DLD1 (cell line): ENCODE data around the gene DPP4.
"Not testable (repeated sequence)": the region's sequence is repeated elsewhere in the genome, so short reads cannot be mapped to it uniquely, and the experiment has no call there.

Experiments used
- in situ Hi-C: cut with HindIII; loops from 2 replicates; pipeline ENCODE4 v1.10.0; 2017; ENCODE audit warnings: low sequenced_read_pairs

DPP4 gene

DNA sequence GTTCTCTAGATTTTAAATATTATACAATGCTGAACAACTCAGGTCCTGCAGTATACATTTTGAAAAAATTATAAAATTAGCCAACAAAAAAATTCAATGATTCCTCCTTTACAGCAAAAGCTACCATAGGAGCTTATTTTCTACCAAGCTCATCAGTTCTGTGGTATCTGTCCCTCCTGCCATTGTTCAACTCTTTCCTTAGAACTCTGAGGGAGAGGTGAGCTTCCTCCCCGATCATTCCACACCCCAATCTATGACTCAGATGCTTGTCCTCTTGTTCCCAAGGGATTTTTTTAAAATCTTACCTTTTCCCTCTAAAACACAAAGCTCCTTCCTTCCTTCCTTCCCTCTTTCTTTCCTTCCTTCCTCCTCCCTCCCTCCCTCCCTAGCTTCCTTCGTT, 13.5 kb downstream of the DPP4 start:
- in situ Hi-C loops, result no loop called here

- in situ Hi-C loops, result no loop called here
Observed at GRCh38 chr2:162058973-162059668, 14.9 kb downstream of the DPP4 start.

GRCh38 chr2:162057426-162057825, 16.6 kb downstream of the DPP4 start:
- in situ Hi-C loops, result no loop called here

- in situ Hi-C loops, result no loop called here
Observed at GRCh38 chr2:162056796-162057399, 17.1 kb downstream of the DPP4 start.

DNA sequence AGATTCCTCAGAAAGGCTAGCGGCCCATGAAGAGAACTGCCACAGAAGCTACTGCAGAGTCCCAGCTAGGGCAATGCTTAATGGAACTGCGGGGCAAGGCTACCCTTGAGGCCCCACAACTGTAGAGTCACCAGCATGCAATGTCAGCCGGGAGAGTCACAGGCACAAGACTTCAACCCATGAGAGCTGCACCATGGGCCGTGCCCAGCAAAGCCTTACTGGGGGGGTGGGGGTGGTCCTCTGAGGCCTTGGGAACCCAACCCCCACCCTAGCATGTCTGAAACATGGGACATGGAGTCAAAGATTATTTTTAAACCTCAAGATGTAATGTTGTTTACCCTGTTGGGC, 20.2 kb downstream of the DPP4 start:
- in situ Hi-C loops, result no loop called here

DNA sequence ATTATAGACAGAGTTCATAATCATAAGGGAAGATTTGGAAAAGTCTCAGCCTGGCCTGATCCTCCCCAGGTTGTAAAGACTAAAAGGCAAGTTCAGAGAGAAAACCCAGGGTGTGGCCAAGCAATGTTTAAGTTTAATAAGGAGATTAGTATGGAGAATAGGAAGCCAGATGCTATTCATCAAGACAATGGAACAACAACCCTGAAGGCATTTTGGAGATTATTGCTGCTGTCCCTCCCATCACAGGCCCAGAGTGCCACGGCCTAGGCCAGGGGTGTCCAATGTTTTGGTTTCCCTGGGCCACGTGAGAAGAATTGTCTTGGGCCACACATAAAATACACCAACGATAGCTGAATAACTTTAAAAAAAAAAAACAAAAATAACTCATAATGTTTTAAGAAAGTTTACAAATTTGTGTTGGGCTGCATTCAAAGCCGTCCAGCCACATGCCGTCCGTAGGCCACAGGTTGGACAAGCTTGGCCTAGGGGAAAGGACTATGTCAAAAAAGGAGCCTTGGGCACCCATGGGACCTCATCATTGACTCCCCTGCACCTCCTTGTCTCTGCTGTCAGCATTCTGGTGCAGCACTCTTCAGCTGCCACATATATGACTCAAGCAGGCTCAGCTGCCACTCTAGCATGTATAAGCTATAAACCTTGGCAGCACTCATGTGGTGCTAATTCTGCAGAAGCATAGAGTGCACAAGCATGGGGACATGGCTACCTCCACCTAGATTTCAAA, 20.8 kb downstream of the DPP4 start:
- in situ Hi-C loops, result no loop called here

- in situ Hi-C loops, result no loop called here
Observed at GRCh38 chr2:162050513-162050961, 23.5 kb downstream of the DPP4 start.

DNA sequence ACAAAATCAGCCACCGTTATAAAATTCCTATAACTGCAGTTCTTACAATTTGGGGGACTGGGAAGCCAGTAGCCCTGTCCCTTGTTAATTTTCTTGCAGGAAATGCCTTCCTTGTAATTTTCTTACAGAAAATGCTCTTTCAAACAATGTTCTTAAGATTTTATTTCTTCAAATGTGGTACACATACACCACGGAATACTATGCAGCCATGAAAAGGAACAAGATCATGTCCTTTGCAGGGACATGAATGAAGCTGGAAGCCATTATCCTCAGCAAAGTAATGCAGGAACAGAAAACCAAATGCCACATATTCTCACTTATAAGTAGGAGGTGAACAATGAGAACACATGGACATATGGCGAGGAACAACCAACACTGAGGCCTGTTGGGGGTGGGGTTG, 24.9 kb downstream of the DPP4 start:
- in situ Hi-C loops, result not testable (repeated sequence)

DNA sequence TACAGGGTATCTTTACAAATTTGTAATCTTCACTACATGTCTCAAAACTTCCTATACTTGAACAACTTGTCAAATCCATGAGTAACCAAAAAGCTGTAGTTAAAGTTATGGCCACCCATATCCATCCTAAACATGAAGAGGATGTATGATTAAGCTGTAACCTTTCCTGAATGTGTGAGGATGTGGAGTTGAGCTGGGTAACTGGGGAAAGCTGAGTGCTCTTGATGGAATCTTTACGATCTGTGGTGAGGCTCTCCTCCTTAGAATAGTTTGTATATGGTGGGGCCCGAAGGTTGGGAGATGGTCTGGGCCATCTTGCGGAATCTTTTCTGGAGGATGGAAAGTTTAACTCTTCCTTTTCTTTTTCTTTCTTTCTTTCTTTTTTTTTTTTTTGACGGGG, 29.4 kb downstream of the DPP4 start:
- in situ Hi-C loops, result no loop called here

GRCh38 chr2:162043132-162043531, 30.9 kb downstream of the DPP4 start:
- in situ Hi-C loops, result no loop called here

DNA sequence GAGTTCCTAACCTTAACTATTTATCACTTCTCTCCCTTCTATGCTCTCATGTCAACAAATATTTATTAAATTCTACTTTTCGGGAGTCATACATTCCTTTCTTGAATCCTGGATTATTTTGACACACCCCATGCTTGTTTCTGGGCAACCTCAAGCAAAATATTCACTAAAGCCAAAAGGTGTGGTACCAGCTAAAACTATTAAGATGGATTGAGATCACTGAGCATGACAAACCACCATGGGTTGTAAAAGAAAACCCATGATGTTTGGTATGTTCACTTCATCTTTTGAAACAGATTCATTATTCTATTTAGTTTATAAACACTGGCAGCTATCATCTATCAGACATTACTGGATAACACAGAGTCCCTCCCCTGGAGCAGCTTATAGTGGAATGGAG, 32.5 kb downstream of the DPP4 start:
- in situ Hi-C loops, result no loop called here

DNA sequence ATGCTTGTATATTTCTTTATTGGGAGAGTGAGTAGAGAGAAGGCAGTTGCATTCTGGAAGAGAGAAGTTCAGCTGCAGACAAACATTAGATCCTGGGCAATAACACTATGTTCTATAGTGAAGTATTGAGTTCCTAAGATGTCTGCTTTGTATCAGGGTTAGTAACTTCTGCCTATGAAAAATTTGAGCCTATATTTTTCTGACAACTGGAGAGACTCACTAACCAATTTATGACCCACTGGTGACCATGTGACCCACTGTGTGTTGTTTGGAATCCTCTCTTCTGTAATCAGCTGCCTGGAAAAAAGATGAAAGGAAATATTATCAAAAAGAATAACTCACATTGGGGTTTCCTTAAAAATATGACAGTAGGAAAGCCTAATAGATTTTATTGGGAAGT, 35.3 kb downstream of the DPP4 start:
- in situ Hi-C loops, result no loop called here

- in situ Hi-C loops, result no loop called here
Observed at GRCh38 chr2:162037886-162038285, 36.1 kb downstream of the DPP4 start.

DNA sequence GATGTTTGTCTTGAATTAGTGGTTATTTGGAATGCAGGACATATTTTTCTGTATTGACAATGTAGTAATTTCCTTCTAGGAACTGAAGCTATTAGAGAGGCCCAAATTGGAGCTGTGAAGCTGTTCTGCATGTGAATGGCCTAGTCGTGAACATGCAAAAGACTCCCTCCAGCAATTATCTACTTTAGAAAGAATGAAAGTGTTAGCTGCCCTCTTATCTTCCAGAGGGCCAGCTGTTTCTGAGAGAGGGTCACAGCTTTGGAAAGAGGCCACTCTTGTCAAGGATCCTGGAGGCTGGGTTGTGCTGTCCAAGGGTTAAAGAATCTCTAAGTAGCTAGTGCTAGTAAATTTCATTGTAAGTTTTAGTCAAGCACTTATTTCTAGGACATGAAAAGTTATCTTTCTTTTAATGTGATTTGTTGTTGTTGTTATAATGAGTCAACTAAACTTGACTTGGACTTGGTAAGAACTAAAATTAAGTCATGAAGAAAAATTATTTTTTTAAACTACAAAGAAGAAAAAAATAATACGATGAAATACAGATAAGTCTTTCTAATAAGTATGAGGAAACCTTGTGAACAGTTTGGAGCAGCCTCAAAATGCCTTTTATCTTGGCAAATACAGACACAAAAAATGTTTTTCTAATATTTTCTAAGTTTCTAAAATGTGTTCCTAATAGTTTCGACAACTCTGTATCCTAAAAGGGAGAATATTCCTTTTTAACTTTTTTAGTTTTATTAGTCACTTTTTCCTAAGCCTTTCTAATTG, 36.8 kb downstream of the DPP4 start:
- in situ Hi-C loops, result no loop called here

GRCh38 chr2:162035981-162036380, 38.0 kb downstream of the DPP4 start:
- in situ Hi-C loops, result no loop called here

GRCh38 chr2:162030363-162031190, 43.4 kb downstream of the DPP4 start:
- in situ Hi-C loops, result no loop called here

GRCh38 chr2:162029287-162029901, 44.6 kb downstream of the DPP4 start:
- in situ Hi-C loops, result no loop called here

- in situ Hi-C loops, result no loop called here
Observed at GRCh38 chr2:162028511-162028910, 45.5 kb downstream of the DPP4 start.

DNA sequence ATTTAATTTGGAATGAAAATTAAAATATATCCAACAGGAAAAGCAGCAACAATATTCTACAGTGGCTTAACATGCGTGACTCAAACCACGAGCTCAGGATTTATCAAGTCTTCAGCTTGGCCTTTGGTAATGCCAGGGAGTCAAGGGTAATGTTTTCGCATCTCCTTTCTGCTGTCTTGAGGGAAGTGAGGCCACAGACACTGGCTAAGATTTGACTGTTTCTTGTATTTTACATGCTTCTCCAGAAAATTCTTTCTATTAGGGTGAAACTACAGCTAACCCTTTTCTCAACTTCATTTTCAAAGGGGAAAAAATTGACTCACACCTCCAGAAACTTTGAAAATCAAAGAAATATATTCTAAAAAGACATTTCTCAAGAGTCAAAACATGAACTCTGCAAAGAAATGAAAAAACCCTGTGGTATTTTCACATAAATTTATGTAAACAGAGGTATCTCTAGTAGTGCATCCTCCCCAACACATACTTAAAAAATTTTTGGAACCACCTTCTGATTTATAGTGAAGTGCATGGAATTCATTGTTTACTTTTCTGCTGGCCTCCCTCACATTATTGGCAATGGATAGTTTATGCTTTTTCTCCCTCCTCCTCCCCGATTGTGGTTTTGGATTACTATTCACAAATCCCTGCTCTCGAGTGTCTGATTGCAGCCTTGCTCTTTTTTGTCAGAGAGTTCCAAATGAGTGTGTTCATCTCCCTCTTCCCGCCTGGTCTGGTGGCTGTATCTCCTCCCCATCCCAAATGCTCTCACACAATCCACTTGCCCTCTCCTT, 48.7 kb downstream of the DPP4 start:
- in situ Hi-C loops, result no loop called here
